GM12878 (cell line): ENCODE results near the gene TSPAN12. TPM values are rescaled to one million over a fixed set of nuclear protein-coding genes. Genes with fewer than 3 reads are reported as not detected.

Source experiments
- ATAC-seq: fragments of 200-7000 bp; cut with Tn5 transposase; 3 replicates; pipeline ENCODE4 v1.9.1; 2020; ENCODE audit warnings: mild to moderate bottlenecking, moderate library complexity
- BruUV-seq: library from RNA; stranded (reverse); fragments of 400-500 nt; replicated peaks from 2 replicates; lab custom pipeline; 2021; lab: Mats Ljungman, UMichigan
- CTCF ChIA-PET: fragments of 300-600 bp; sonication (Branson Sonifier 250); formaldehyde crosslinking; extraction: SDS; loops from one replicate; lab custom pipeline; 2021; ENCODE audit warnings: inconsistent platforms; lab: Yijun Ruan, JAX
- POLR2A ChIA-PET: fragments of 350-600 bp; formaldehyde crosslinking; extraction: SDS; loops from one replicate; lab custom pipeline; 2021; ENCODE audit warnings: inconsistent platforms; lab: Charles Lee
- RAD21 ChIA-PET: fragments of 300-600 bp; sonication (Branson Sonifier 250); formaldehyde crosslinking; loops from one replicate; lab custom pipeline; 2023; ENCODE audit warnings: antibody characterized with exemption; ENCODE audit not compliant: unreplicated experiment; lab: Charles Lee
- SMC1A ChIA-PET: fragments of 300-600 bp; sonication (Branson Sonifier 250); formaldehyde crosslinking; loops from one replicate; lab custom pipeline; 2023; ENCODE audit not compliant: unreplicated experiment, uncharacterized antibody; lab: Charles Lee
- DNase-seq: peaks from one replicate; pipeline ENCODE4 v3.0.0-alpha.2; 2011; ENCODE audit warnings: low read depth, low spot score
- FAIRE-seq: peaks from 3 replicates; lab custom pipeline; 2011; peaks lifted over from hg19 to GRCh38; lab: Jason Lieb, UNC
- H2AFZ ChIP-seq: 2 replicates; pipeline ENCODE4 v1.6.0; 2011; ENCODE audit warnings: low read depth, low read length, control low read depth; ENCODE audit not compliant: control insufficient read depth
- H3K27ac ChIP-seq: 2 replicates; pipeline ENCODE4 v1.5.1; 2011; ENCODE audit warnings: control low read depth; ENCODE audit not compliant: control insufficient read depth, insufficient read depth
- H3K27me3 ChIP-seq, 2 experiments: replicated peaks in 1 of 2; 2 replicates each; pipeline versions ENCODE4 v1.6.0 to v1.6.1; 2011; ENCODE audit warnings: low read length in 1 of 2; ENCODE audit not compliant: control insufficient read depth in 2 of 2, insufficient read depth in 2 of 2
- H3K36me3 ChIP-seq, 2 experiments: 2 replicates each; pipeline ENCODE4 v1.5.1; 2011; ENCODE audit warnings: low read length in 1 of 2; ENCODE audit not compliant: control insufficient read depth in 2 of 2, insufficient read depth in 2 of 2
- H3K4me1 ChIP-seq: 2 replicates; pipeline ENCODE4 v1.6.1; 2011; ENCODE audit warnings: mild to moderate bottlenecking, low read length, moderate library complexity, mixed read lengths; ENCODE audit not compliant: control insufficient read depth, insufficient read depth
- H3K4me2 ChIP-seq: 2 replicates; pipeline ENCODE4 v1.6.0; 2011; ENCODE audit warnings: control low read depth; ENCODE audit not compliant: control insufficient read depth, insufficient read depth
- H3K4me3 ChIP-seq: fragments of 200-600 bp; sonication (generic); 2 replicates; pipeline ENCODE4 v1.5.1; 2016
- H3K79me2 ChIP-seq: 2 replicates; pipeline ENCODE4 v1.6.0; 2011; ENCODE audit warnings: low read length; ENCODE audit not compliant: control insufficient read depth, insufficient read depth
- H3K9ac ChIP-seq: 2 replicates; pipeline ENCODE4 v1.8.0; 2011; ENCODE audit warnings: low read length, control low read depth, mixed read lengths; ENCODE audit not compliant: control insufficient read depth, insufficient read depth
- H3K9me3 ChIP-seq: replicated peaks from 3 replicates; pipeline ENCODE4 v1.5.1; 2011; ENCODE audit warnings: mild to moderate bottlenecking, low read length; ENCODE audit not compliant: control insufficient read depth, insufficient read depth
- H4K20me1 ChIP-seq: 2 replicates; pipeline ENCODE4 v1.6.0; 2011; ENCODE audit not compliant: control insufficient read depth, insufficient read depth
- BACH1 ChIP-seq: fragments of 450-650 bp; IDR thresholded peaks from 2 replicates; pipeline ENCODE4 v1.6.1; 2017; ENCODE audit warnings: mild to moderate bottlenecking, borderline replicate concordance
- CBX5 ChIP-seq: sonication (generic); IDR thresholded peaks from 2 replicates; pipeline ENCODE4 v1.6.1; 2016; ENCODE audit warnings: low read depth, moderate library complexity, mild to moderate bottlenecking, inconsistent platforms
- CEBPB ChIP-seq, 2 experiments: fragments of 150-350 bp in 1 of 2; IDR thresholded peaks; 2 replicates each; pipeline ENCODE4 v1.6.1; 2012 to 2014; ENCODE audit warnings: low read depth in 2 of 2, low read length in 2 of 2, borderline replicate concordance in 1 of 2, inconsistent platforms in 1 of 2
- EGR1 ChIP-seq, 2 experiments: IDR thresholded peaks; 1 replicate in 1 of 2; 2 replicates in 1 of 2; pipeline ENCODE4 v1.6.1; 2011 to 2012; ENCODE audit warnings: low read depth in 2 of 2, low read length in 2 of 2, borderline replicate concordance in 1 of 2, mild to moderate bottlenecking in 1 of 2, moderate library complexity in 1 of 2
- EP300 ChIP-seq, 2 experiments: fragments of 150-350 bp in 1 of 2; IDR thresholded peaks; 2 replicates each; pipeline ENCODE4 v1.6.1; 2011 to 2012; ENCODE audit warnings: low read depth in 2 of 2, low read length in 2 of 2, borderline replicate concordance in 1 of 2, improper control_type of control experiment in 1 of 2, inconsistent platforms in 1 of 2; ENCODE audit not compliant: control insufficient read depth in 1 of 2
- IKZF1 ChIP-seq: fragments of 450-650 bp; conservative IDR thresholded peaks from 2 replicates; pipeline ENCODE4 v1.6.1; 2017; ENCODE audit warnings: antibody characterized with exemption, mild to moderate bottlenecking
- NR2C1 ChIP-seq: fragments of 450-650 bp; IDR thresholded peaks from 2 replicates; pipeline ENCODE4 v1.6.1; 2017; ENCODE audit warnings: antibody characterized with exemption, mild to moderate bottlenecking, moderate library complexity
- RAD51 ChIP-seq: fragments of 450-650 bp; IDR thresholded peaks from 2 replicates; pipeline ENCODE4 v1.6.1; 2016; ENCODE audit warnings: moderate library complexity, mild to moderate bottlenecking, inconsistent platforms
- RELA ChIP-seq: fragments of 450-650 bp; IDR thresholded peaks from 2 replicates; pipeline ENCODE4 v1.8.0; 2014; ENCODE audit warnings: borderline replicate concordance; ENCODE audit not compliant: partially characterized antibody
- STAT1 ChIP-seq: fragments of 450-650 bp; conservative IDR thresholded peaks from 2 replicates; pipeline ENCODE4 v1.6.1; 2014; ENCODE audit warnings: antibody characterized with exemption, mild to moderate bottlenecking
- TCF12 ChIP-seq: IDR thresholded peaks from 2 replicates; pipeline ENCODE4 v1.6.1; 2011; ENCODE audit warnings: low read depth, mild to moderate bottlenecking, low read length
- ZBED1 ChIP-seq: IDR thresholded peaks from 2 replicates; pipeline ENCODE4 v1.6.1; 2016; ENCODE audit warnings: borderline replicate concordance
- WGBS: methylation state at CpG from one replicate; pipeline ENCODE4 v1.1.6; 2016; ENCODE audit warnings: low lambda C conversion rate; ENCODE audit not compliant: insufficient replicate concordance, insufficient coverage; ENCODE audit errors: missing lambda C conversion rate; 5-methylcytosine and 5-hydroxymethylcytosine counted together
- in situ Hi-C: fragments of 300-500 bp; cut with MboI; formaldehyde crosslinking; loops from 9 replicates; pipeline ENCODE4 v1.14.3; 2018; ENCODE audit warnings: mixed read lengths
- intact Hi-C: fragments of 100-400 bp; cut with micrococcal nuclease; formaldehyde crosslinking; loops from one replicate; pipeline ENCODE4 v1.14.2; 2022; ENCODE audit not compliant: unreplicated experiment
- polyA plus RNA-seq, 11 experiments: library from polyadenylated mRNA; depleted of rRNA in 4 of 11; unstranded in 6 of 11; stranded (reverse) in 5 of 11; fragments of >200 nt; fragmentation: Nextera tagmentation in 4 of 11; fragmentation: Illumina TruSeq in 1 of 11; extraction: Ambion mirVana in 4 of 11; extraction: Trizol in 1 of 11; gene quantifications; 1 replicate in 1 of 11; 2 replicates in 10 of 11; pipeline versions ENCODE4 v1.2.1 to v1.2.3, GENCODE V29; 2011 to 2016; ENCODE audit warnings: inconsistent platforms in 2 of 11, missing spikeins in 2 of 11, low read depth in 1 of 11
- total RNA-seq, 4 experiments: library from RNA; depleted of rRNA in 3 of 4; stranded (reverse); fragments of >200 nt in 3 of 4; fragmentation: Illumina TruSeq in 1 of 4; extraction: Trizol in 1 of 4; gene quantifications; 2 replicates each; pipeline versions ENCODE4 v1.2.1 to v1.2.3, GENCODE V29; 2013 to 2021
- TF ChIP-seq, protein P1 (sequence below): fragments of 450-650 bp; IDR thresholded peaks from 2 replicates; pipeline ENCODE4 v1.6.1; 2017; ENCODE audit warnings: antibody characterized with exemption, mild to moderate bottlenecking, moderate library complexity
- TF ChIP-seq, protein P2 (sequence below): fragments of 450-650 bp; IDR thresholded peaks from 2 replicates; pipeline ENCODE4 v1.6.1; 2014; ENCODE audit warnings: mild to moderate bottlenecking

Gene TSPAN12
- total and polyA plus RNA-seq, 10 of the 15 experiments (the other 5 are each of a cell fraction or from before 2014, with no cell fraction given) = 0.67 to 110 (median 1.3) TPM

DNA sequence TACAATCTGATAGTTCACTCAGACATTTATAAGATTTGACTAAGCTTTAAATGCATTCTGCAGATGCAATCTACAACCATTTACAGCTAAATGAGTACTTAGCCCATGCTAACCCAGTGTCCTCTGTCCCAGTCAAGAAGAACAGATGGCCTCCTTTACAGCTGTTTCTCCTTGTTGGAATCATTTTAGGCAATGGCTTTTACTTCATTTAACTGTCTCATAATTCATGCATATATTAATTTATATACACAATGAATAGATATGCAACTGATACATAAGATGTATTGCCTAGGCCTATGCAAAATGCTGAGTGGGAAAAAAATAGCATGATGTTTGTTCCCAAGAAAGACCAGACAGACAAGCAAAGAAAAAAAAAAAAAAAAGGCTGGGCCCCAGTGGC lies 82.2 kb downstream of the TSPAN12 start (continued):
- TF ChIP-seq, protein P1, sequence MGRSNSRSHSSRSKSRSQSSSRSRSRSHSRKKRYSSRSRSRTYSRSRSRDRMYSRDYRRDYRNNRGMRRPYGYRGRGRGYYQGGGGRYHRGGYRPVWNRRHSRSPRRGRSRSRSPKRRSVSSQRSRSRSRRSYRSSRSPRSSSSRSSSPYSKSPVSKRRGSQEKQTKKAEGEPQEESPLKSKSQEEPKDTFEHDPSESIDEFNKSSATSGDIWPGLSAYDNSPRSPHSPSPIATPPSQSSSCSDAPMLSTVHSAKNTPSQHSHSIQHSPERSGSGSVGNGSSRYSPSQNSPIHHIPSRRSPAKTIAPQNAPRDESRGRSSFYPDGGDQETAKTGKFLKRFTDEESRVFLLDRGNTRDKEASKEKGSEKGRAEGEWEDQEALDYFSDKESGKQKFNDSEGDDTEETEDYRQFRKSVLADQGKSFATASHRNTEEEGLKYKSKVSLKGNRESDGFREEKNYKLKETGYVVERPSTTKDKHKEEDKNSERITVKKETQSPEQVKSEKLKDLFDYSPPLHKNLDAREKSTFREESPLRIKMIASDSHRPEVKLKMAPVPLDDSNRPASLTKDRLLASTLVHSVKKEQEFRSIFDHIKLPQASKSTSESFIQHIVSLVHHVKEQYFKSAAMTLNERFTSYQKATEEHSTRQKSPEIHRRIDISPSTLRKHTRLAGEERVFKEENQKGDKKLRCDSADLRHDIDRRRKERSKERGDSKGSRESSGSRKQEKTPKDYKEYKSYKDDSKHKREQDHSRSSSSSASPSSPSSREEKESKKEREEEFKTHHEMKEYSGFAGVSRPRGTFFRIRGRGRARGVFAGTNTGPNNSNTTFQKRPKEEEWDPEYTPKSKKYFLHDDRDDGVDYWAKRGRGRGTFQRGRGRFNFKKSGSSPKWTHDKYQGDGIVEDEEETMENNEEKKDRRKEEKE = no peak
- TF ChIP-seq EGR1 (IDR thresholded peaks at IDR 0.05; ENCODE audit: borderline replicate concordance in 1 of 2, low read depth in 2 of 2, low read length in 2 of 2) (no peak), NR2C1 (no peak), STAT1 (no peak), ZBED1 (no peak), CBX5 (no peak)
- TF ChIP-seq, protein P2, sequence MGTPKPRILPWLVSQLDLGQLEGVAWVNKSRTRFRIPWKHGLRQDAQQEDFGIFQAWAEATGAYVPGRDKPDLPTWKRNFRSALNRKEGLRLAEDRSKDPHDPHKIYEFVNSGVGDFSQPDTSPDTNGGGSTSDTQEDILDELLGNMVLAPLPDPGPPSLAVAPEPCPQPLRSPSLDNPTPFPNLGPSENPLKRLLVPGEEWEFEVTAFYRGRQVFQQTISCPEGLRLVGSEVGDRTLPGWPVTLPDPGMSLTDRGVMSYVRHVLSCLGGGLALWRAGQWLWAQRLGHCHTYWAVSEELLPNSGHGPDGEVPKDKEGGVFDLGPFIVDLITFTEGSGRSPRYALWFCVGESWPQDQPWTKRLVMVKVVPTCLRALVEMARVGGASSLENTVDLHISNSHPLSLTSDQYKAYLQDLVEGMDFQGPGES = no peak

GRCh38 chr7:120774481-120774880 lies 83.5 kb downstream of the TSPAN12 start:
- DNase-seq (no peak), ATAC-seq (no peak), FAIRE-seq (no peak)
- Histone ChIP-seq H3K4me3 (no peak overlapping the region), H3K9ac (no peak overlapping the region), H2AFZ (no peak overlapping the region), H3K79me2 (no peaks in the 10 kb centered on the region), H3K9me3 (no peaks in the 10 kb centered on the region), H3K27me3 (no peaks in the 10 kb centered on the region), H4K20me1 (no peaks in the 10 kb centered on the region), H3K4me1 (no peaks in the 10 kb centered on the region), H3K36me3 (no peaks in the 10 kb centered on the region), H3K27ac (no peak overlapping the region), H3K4me2 (no peak overlapping the region)
- RAD21 ChIA-PET = no interaction called here
- intact Hi-C loops = no loop called here
- CTCF ChIA-PET = interaction anchor here (1.5 kb wide), 2 partner anchors 17 to 32 kb away, joined by 3 to 9 read pairs; no protein-coding TSS in a partner anchor
- no peak for TF ChIP-seq BACH1
- no peak for TF ChIP-seq EP300 (IDR thresholded peaks at IDR 0.05; ENCODE audit: borderline replicate concordance in 1 of 2, control insufficient read depth in 1 of 2, low read depth in 2 of 2, low read length in 2 of 2)
- no peak for TF ChIP-seq CEBPB (IDR thresholded peaks at IDR 0.05; ENCODE audit: borderline replicate concordance in 1 of 2, low read depth in 2 of 2, low read length in 2 of 2)
- TF ChIP-seq RELA = no peak
- TF ChIP-seq IKZF1 = no peak
- no peak for TF ChIP-seq TCF12
- no peak for TF ChIP-seq RAD51
- TF ChIP-seq EGR1 (IDR thresholded peaks at IDR 0.05; ENCODE audit: borderline replicate concordance in 1 of 2, low read depth in 2 of 2, low read length in 2 of 2) = no peak
- POLR2A ChIA-PET = no interaction called here
- BruUV-seq = no TSS peak
- 67% methylated on average over 3 of the region's 3 CpGs for WGBS
- in situ Hi-C loops = no loop called here
- SMC1A ChIA-PET = interaction anchor here (1.9 kb wide), 1 partner anchor 12 kb away, joined by 6 read pairs; no protein-coding TSS in a partner anchor
